ENCODE measurements around the gene TCF7L2.

GRCh38 chr10:112963835-112964234 is 13.8 kb downstream of the TCF7L2 start:
- TF ChIP-seq CTCF (IDR thresholded peaks at IDR 0.05) (no peak), EP300 (IDR thresholded peaks at IDR 0.05) (no peak)

All from stomach (tissue), 4 donors.